Keratinocyte (primary cell): ENCODE measurements around the gene TMEM259. TPM values are rescaled to one million over a fixed set of nuclear protein-coding genes. Genes with fewer than 3 reads are reported as not detected.

Source experiments
- DNase-seq: peaks from one replicate; pipeline ENCODE4 v3.0.0-alpha.2; 2011; ENCODE audit warnings: low read depth, missing footprints, low spot score
- FAIRE-seq: peaks from 2 replicates; lab custom pipeline; 2011; peaks lifted over from hg19 to GRCh38; lab: Jason Lieb, UNC
- H2AFZ ChIP-seq: 2 replicates; pipeline ENCODE4 v1.6.0; 2012; ENCODE audit warnings: low read length, control low read depth, inconsistent platforms; ENCODE audit not compliant: control insufficient read depth
- H3K27ac ChIP-seq: 2 replicates; pipeline ENCODE4 v1.5.1; 2011; ENCODE audit warnings: low read length; ENCODE audit not compliant: control insufficient read depth, insufficient read depth
- H3K27me3 ChIP-seq: 3 replicates; pipeline ENCODE4 v1.6.0; 2011; ENCODE audit warnings: low read length; ENCODE audit not compliant: control insufficient read depth, insufficient read depth; ENCODE audit errors: extremely low read depth
- H3K36me3 ChIP-seq, 2 experiments: 2 replicates in 1 of 2; 3 replicates in 1 of 2; pipeline ENCODE4 v1.5.1; 2011; ENCODE audit warnings: low read length in 2 of 2, mild to moderate bottlenecking in 1 of 2; ENCODE audit not compliant: control insufficient read depth in 2 of 2, insufficient read depth in 2 of 2; ENCODE audit errors: extremely low read depth in 1 of 2
- H3K4me1 ChIP-seq: 3 replicates; pipeline ENCODE4 v1.5.1; 2011; ENCODE audit warnings: low read length; ENCODE audit not compliant: control insufficient read depth, insufficient read depth; ENCODE audit errors: extremely low read depth
- H3K4me2 ChIP-seq: 3 replicates; pipeline ENCODE4 v1.6.0; 2011; ENCODE audit warnings: low read depth, low read length; ENCODE audit not compliant: control insufficient read depth, insufficient read depth; ENCODE audit errors: extremely low read depth
- H3K4me3 ChIP-seq, 3 experiments: fragments of 200-600 bp in 1 of 3; sonication (generic) in 1 of 3; 2 replicates in 2 of 3; 3 replicates in 1 of 3; pipeline ENCODE4 v1.5.1; 2011 to 2016; ENCODE audit warnings: low read length in 3 of 3, mild to moderate bottlenecking in 3 of 3, control low read depth in 2 of 3, inconsistent platforms in 1 of 3, low read depth in 1 of 3, mixed read lengths in 1 of 3, mixed run types in 1 of 3, moderate library complexity in 1 of 3; ENCODE audit not compliant: control insufficient read depth in 2 of 3, insufficient read depth in 2 of 3; ENCODE audit errors: extremely low read depth in 1 of 3
- H3K79me2 ChIP-seq: 2 replicates; pipeline ENCODE4 v1.6.0; 2012; ENCODE audit warnings: low read length; ENCODE audit not compliant: control insufficient read depth, insufficient read depth
- H3K9ac ChIP-seq: 3 replicates; pipeline ENCODE4 v1.6.0; 2011; ENCODE audit warnings: low read length; ENCODE audit not compliant: control insufficient read depth, insufficient read depth; ENCODE audit errors: extremely low read depth
- H3K9me1 ChIP-seq: 3 replicates; pipeline ENCODE4 v1.6.0; 2011; ENCODE audit warnings: low read length; ENCODE audit not compliant: control insufficient read depth, insufficient read depth; ENCODE audit errors: extremely low read depth
- H3K9me3 ChIP-seq: 2 replicates; pipeline ENCODE4 v1.5.1; 2012; ENCODE audit warnings: low read depth, low read length; ENCODE audit not compliant: control insufficient read depth
- H4K20me1 ChIP-seq: 3 replicates; pipeline ENCODE4 v1.6.0; 2011; ENCODE audit warnings: low read length; ENCODE audit not compliant: control insufficient read depth, insufficient read depth; ENCODE audit errors: extremely low read depth
- EZH2 ChIP-seq: IDR thresholded peaks from one replicate; pipeline ENCODE4 v1.6.1; 2012; ENCODE audit warnings: inconsistent platforms, mild to moderate bottlenecking, low read length, moderate library complexity
- dilution Hi-C: fragments of 300-500 bp; cut with MboI; formaldehyde crosslinking; loops from one replicate; pipeline ENCODE4 v1.7.0; 2020; ENCODE audit warnings: low sequenced_read_pairs; ENCODE audit not compliant: extremely low pct_ligation_motif_present
- polyA plus RNA-seq, 5 experiments: library from polyadenylated mRNA; depleted of rRNA in 3 of 5; stranded (reverse) in 3 of 5; stranded (forward) in 1 of 5; unstranded in 1 of 5; fragments of >200 nt; gene quantifications; 1 replicate in 1 of 5; 2 replicates in 3 of 5; 3 replicates in 1 of 5; pipeline versions ENCODE4 v1.2.1 to v1.2.3, GENCODE V29; 2011 to 2012; ENCODE audit warnings: missing spikeins in 2 of 5, low read depth in 1 of 5, low replicate concordance in 1 of 5
- TF ChIP-seq, protein P1 (sequence below), 3 experiments: IDR thresholded peaks in 1 of 3; conservative IDR thresholded peaks in 1 of 3; optimal IDR thresholded peaks in 1 of 3; 2 replicates in 2 of 3; 3 replicates in 1 of 3; pipeline versions ENCODE3 to v1.5.1; 2011; ENCODE audit warnings: low read length in 3 of 3, mild to moderate bottlenecking in 3 of 3, moderate library complexity in 2 of 3, control low read depth in 1 of 3, inconsistent platforms in 1 of 3; ENCODE audit not compliant: insufficient read depth in 2 of 3; ENCODE audit errors: extremely low read depth in 1 of 3

Gene TMEM259
- polyA plus RNA-seq, 1 donor (not counting 4 experiments of a cell fraction or from before 2014, with no cell fraction given) = 61.5 TPM

DNA sequence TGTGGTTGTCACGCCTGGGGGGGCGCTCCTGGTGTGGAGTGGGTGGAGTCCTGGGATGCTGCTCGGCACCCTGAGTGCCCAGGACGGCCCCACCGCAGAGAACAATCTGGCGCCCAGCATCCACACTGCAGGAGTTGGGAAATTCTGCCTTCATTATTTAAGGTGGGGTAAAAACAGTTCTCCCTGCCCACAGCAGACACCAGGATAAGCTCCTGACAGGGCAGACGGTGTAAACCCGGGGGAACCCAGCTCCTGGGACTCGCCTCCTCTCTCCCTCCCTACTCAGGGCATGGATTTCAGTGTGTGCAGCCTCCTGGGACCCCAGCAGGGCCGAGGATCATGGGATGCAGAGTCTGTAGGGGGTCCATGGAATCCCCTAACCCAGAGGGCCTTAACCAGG is 44.4 kb downstream of the TMEM259 start:
- dilution Hi-C loops = no loop called here
- DNase-seq = no peak

DNA sequence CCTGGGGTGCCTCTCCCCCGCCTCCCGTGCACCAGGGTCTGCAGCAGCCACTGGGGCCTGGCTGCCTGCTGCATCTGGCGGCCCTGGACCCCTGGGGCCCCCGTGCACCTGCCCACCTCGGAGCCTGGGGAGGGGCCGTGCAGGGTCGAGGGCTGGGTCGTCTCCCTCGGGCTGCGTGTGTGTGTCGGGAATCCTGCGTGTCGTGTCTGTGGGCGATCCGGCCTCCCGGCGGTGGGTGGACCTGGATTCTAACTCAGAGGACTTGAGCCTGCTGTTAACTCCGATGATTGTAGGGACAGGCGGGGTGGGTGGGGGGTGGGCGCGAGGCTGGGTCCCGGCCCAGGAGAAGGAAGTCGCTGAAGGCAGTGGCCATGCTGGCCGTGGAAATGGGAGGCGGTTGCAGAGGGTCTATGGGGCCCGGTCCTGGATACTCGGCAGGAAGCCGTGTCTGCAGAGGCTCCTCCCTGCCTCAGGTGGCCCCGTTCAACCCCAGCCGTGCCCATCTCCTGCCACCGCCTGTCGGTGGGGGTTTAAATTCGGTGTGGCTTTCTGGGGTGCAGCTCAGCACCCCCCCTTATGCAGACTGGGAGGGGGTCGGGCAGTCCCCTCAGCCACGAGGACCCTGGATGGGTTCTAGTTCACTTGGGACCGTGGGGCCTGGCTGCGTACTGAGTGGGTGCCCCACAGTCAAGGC is 46.2 kb downstream of the TMEM259 start:
- FAIRE-seq (no peak), DNase-seq (no peak)
- no peak overlapping the region for H2AFZ ChIP-seq
- dilution Hi-C loops = no loop called here
- H4K20me1 ChIP-seq = no peaks in the 10 kb centered on the region
- H3K27ac ChIP-seq = no peak overlapping the region
- H3K4me3 ChIP-seq = no peak overlapping the region
- peaks cover 7% of the 10 kb centered on the region in 2 experiments for H3K36me3 ChIP-seq
- H3K9me3 ChIP-seq = peaks cover 5% of the 10 kb centered on the region
- no peaks in the 10 kb centered on the region for H3K79me2 ChIP-seq
- TF ChIP-seq, protein P1, sequence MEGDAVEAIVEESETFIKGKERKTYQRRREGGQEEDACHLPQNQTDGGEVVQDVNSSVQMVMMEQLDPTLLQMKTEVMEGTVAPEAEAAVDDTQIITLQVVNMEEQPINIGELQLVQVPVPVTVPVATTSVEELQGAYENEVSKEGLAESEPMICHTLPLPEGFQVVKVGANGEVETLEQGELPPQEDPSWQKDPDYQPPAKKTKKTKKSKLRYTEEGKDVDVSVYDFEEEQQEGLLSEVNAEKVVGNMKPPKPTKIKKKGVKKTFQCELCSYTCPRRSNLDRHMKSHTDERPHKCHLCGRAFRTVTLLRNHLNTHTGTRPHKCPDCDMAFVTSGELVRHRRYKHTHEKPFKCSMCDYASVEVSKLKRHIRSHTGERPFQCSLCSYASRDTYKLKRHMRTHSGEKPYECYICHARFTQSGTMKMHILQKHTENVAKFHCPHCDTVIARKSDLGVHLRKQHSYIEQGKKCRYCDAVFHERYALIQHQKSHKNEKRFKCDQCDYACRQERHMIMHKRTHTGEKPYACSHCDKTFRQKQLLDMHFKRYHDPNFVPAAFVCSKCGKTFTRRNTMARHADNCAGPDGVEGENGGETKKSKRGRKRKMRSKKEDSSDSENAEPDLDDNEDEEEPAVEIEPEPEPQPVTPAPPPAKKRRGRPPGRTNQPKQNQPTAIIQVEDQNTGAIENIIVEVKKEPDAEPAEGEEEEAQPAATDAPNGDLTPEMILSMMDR (optimal IDR thresholded peaks at IDR 0.05 in 1 of 3, IDR thresholded peaks at IDR 0.05 in 1 of 3, conservative IDR thresholded peaks at IDR 0.05 in 1 of 3; ENCODE audit: extremely low read depth in 1 of 3, insufficient read depth in 2 of 3, low read length in 3 of 3) = no peak
- no peak for TF ChIP-seq EZH2
- no peaks in the 10 kb centered on the region for H3K9me1 ChIP-seq
- H3K4me2 ChIP-seq = no peak overlapping the region
- no peaks in the 10 kb centered on the region for H3K27me3 ChIP-seq
- no peak overlapping the region for H3K9ac ChIP-seq
- H3K4me1 ChIP-seq = no peaks in the 10 kb centered on the region

More for the DNA sequence above, 44.4 kb downstream of the TMEM259 start:
- H3K27ac ChIP-seq = no peak overlapping the region
- peaks cover 7% of the 10 kb centered on the region for H3K27me3 ChIP-seq
- no peaks in the 10 kb centered on the region for H3K9me1 ChIP-seq
- peaks cover 0 to 1% of the 10 kb centered on the region in 2 experiments for H3K36me3 ChIP-seq
- no peak overlapping the region for H2AFZ ChIP-seq
- H3K4me3 ChIP-seq = no peak overlapping the region
- no peaks in the 10 kb centered on the region for H3K4me1 ChIP-seq
- TF ChIP-seq, protein P1 (optimal IDR thresholded peaks at IDR 0.05 in 1 of 3, IDR thresholded peaks at IDR 0.05 in 1 of 3, conservative IDR thresholded peaks at IDR 0.05 in 1 of 3; ENCODE audit: extremely low read depth in 1 of 3, insufficient read depth in 2 of 3, low read length in 3 of 3) = no peak
- TF ChIP-seq EZH2 = no peak
- no peaks in the 10 kb centered on the region for H3K79me2 ChIP-seq
- H3K9me3 ChIP-seq = no peaks in the 10 kb centered on the region
- no peaks in the 10 kb centered on the region for H4K20me1 ChIP-seq
- FAIRE-seq = no peak
- no peak overlapping the region for H3K9ac ChIP-seq
- no peak overlapping the region for H3K4me2 ChIP-seq
